Body of pancreas (tissue), 4 donors: ENCODE data around the gene ANKMY1. TPM values are rescaled to one million over a fixed set of nuclear protein-coding genes. Genes with fewer than 3 reads are reported as not detected.

ENCODE experiments used
- ATAC-seq: fragments of 150-250 bp; one replicate; pipeline ENCODE4 v1.9.1; 2016
- DNase-seq, 4 donors: peaks; one replicate each; pipeline ENCODE4 v3.0.0-alpha.2; 2019
- H3K27ac ChIP-seq, 4 donors: fragments of 200-600 bp; sonication (generic); 1 replicate in 3 of 4; 2 replicates in 1 of 4; pipeline versions ENCODE4 v1.5.1 to v1.6.1; 2016 to 2019; ENCODE audit warnings: mild to moderate bottlenecking in 1 of 4, mixed read lengths in 1 of 4, moderate library complexity in 1 of 4
- H3K27me3 ChIP-seq, 2 donors: fragments of 200-600 bp; sonication (generic); one replicate each; pipeline ENCODE4 v1.6.0; 2016; ENCODE audit warnings: mild to moderate bottlenecking in 1 of 2
- H3K36me3 ChIP-seq, 2 donors: fragments of 200-600 bp; sonication (generic); replicated peaks in 1 of 2; 2 replicates each; pipeline ENCODE4 v1.5.1; 2016; ENCODE audit warnings: low read depth in 2 of 2; ENCODE audit not compliant: insufficient read depth in 1 of 2
- H3K4me1 ChIP-seq: fragments of 200-600 bp; sonication (generic); one replicate; pipeline ENCODE4 v1.6.0; 2016
- H3K4me3 ChIP-seq, 2 donors: fragments of 200-600 bp; sonication (generic); 1 replicate in 1 of 2; 2 replicates in 1 of 2; pipeline ENCODE4 v1.5.1; 2016 to 2019
- H3K9me3 ChIP-seq, 3 donors: fragments of 200-600 bp; sonication (generic); 1 replicate in 2 of 3; 2 replicates in 1 of 3; pipeline ENCODE4 v1.5.1; 2016
- CTCF ChIP-seq, 7 experiments: fragments of 450-650 bp in 4 of 7; fragments of 200-600 bp in 3 of 7; sonication (generic) in 3 of 7; IDR thresholded peaks; one replicate each; pipeline ENCODE4 v1.5.1; 2016 to 2019; ENCODE audit warnings: antibody characterized with exemption in 7 of 7
- POLR2A ChIP-seq, 3 donors: fragments of 450-650 bp; IDR thresholded peaks; one replicate each; pipeline ENCODE4 v1.6.1; 2016; ENCODE audit warnings: antibody characterized with exemption in 3 of 3, mild to moderate bottlenecking in 2 of 3
- WGBS, 2 donors: methylation state at CpG; one replicate each; pipeline ENCODE4 v1.1.5; 2017; 5-methylcytosine and 5-hydroxymethylcytosine counted together
- intact Hi-C: fragments of 100-400 bp; cut with DNase I; formaldehyde crosslinking; loops from one replicate; pipeline ENCODE4 v1.15.1; 2023
- total RNA-seq, 2 donors: library from RNA; depleted of rRNA; stranded (reverse); fragments of >200 nt; gene quantifications; one replicate each; pipeline ENCODE4 v1.1.0, GENCODE V29; 2016

The ANKMY1 gene
- total RNA-seq, 2 donors from 2014 or later: 17.9 to 26.0 TPM

GRCh38 chr2:240458044-240458899, 99.5 kb downstream of the ANKMY1 start:
- Histone ChIP-seq H3K27ac (no peak overlapping the region), H3K4me1 (peaks cover 20% of the 10 kb centered on the region), H3K27me3 (no peaks in the 10 kb centered on the region), H3K4me3 (no peak overlapping the region), H3K36me3 (no peaks in the 10 kb centered on the region), H3K9me3 (no peaks in the 10 kb centered on the region)
- 82 to 86% methylated on average over 6 to 16 of the region's 16 CpGs for WGBS, 2 donors
- intact Hi-C loops: no loop called here
- TF ChIP-seq POLR2A (IDR thresholded peaks at IDR 0.05) (no peak), CTCF (IDR thresholded peaks at IDR 0.05) (no peak)
- DNase-seq (peak in 1 of 4 donors; percentile 11), ATAC-seq (no peak)

GRCh38 chr2:240457223-240458043, 100.4 kb downstream of the ANKMY1 start:
- H3K27me3 ChIP-seq: no peaks in the 10 kb centered on the region
- DNase-seq: peak in 1 of 4 donors; percentile 15

GRCh38 chr2:240456447-240457222, 101.2 kb downstream of the ANKMY1 start:
- Histone ChIP-seq H3K9me3 (no peaks in the 10 kb centered on the region), H3K4me1 (peaks cover 29% of the 10 kb centered on the region), H3K36me3 (no peaks in the 10 kb centered on the region), H3K27ac (no peak overlapping the region), H3K4me3 (no peak overlapping the region), H3K27me3 (no peaks in the 10 kb centered on the region)
- intact Hi-C loops: no loop called here
- DNase-seq (no peak), ATAC-seq (no peak)
- 75 to 81% methylated on average over 4 to 17 of the region's 17 CpGs for WGBS, 2 donors
- TF ChIP-seq POLR2A (IDR thresholded peaks at IDR 0.05): no peak
- TF ChIP-seq CTCF (IDR thresholded peaks at IDR 0.05): no peak

More at GRCh38 chr2:240457223-240458043, 100.4 kb downstream of the ANKMY1 start:
- Histone ChIP-seq H3K36me3 (no peaks in the 10 kb centered on the region), H3K4me3 (no peak overlapping the region), H3K9me3 (no peaks in the 10 kb centered on the region), H3K27ac (no peak overlapping the region), H3K4me1 (peaks cover 21% of the 10 kb centered on the region)
- intact Hi-C loops: no loop called here
- no peak for TF ChIP-seq POLR2A (IDR thresholded peaks at IDR 0.05)
- no peak for TF ChIP-seq CTCF (IDR thresholded peaks at IDR 0.05)
- no peak for ATAC-seq
- WGBS, 2 donors: 80 to 82% methylated on average over 10 to 21 of the region's 22 CpGs

- no peak overlapping the region for H3K4me3 ChIP-seq
- WGBS, 2 donors: 39 to 55% methylated on average over 3 to 40 of the region's 55 CpGs
- no peaks in the 10 kb centered on the region for H3K27me3 ChIP-seq
- ATAC-seq: peak; percentile 19
- H3K36me3 ChIP-seq: no peaks in the 10 kb centered on the region
- no peaks in the 10 kb centered on the region for H3K9me3 ChIP-seq
- DNase-seq: no peak
- H3K27ac ChIP-seq: no peak overlapping the region
- peaks cover 31% of the 10 kb centered on the region for H3K4me1 ChIP-seq
- TF ChIP-seq POLR2A (IDR thresholded peaks at IDR 0.05) (no peak), CTCF (IDR thresholded peaks at IDR 0.05) (no peak)
- intact Hi-C loops: no loop called here
Measured at GRCh38 chr2:240455647-240456446, 101.9 kb downstream of the ANKMY1 start.
